HG02884 (cell line): ENCODE data around the gene RHOT1.
"Not testable (repeated sequence)": the region's sequence is repeated elsewhere in the genome, so short reads cannot be mapped to it uniquely, and the experiment has no call there.

Source experiments
- ATAC-seq: cut with Tn5 transposase; IDR thresholded peaks from one replicate; pipeline ENCODE4 v1.9.1; 2021; ENCODE audit warnings: mild to moderate bottlenecking, moderate library complexity; ENCODE audit not compliant: unreplicated experiment

Gene RHOT1

DNA sequence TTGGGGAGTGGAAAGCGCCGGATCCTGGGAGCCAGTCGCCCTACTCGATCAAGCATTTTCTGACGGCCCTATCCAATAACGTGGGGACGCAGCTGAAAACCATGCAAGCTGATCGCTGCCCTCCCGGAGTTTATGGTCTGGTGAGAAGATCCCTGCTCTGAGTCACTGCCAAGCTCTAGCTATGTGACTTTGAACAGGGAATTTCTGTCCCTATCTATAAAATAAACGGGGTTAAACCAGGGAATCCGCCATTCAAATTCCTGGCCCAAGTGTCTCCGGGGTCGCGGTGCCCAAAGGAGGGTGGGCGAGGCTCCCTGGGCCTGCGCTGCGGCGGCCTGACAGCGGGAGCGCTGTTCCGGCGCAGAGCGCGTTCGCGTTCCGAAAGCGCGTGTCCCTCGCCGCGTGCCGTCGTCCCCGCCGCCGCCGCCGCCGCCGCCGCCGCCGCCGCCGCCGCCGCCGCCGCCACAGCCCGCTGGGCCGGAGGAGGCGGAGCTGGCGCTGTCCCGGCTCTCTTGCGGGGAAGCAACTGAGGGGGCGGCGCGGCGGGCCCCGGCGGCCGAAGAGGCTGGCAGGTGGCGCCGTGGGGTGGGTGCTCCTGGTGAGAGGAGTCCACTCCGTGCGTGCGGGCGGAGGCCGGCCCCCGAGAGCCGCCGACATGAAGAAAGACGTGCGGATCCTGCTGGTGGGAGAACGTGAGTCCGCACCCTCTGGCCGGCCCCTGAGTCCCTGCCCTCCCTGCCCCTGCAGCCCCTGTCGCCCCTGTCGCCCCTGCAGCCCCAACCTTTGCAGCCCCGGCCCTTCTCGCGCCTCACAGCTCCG lies at the start of gene RHOT1:
Gene RHOT1 (plus strand): TSS at position 465 of the 819 bp plus-strand sequence. CDS start 191 bp downstream, at position 656.
- peak; percentile 57 for ATAC-seq

GRCh38 chr17:32099686-32100085 lies 42.6 kb upstream of the RHOT1 start:
- ATAC-seq, result no peak

DNA sequence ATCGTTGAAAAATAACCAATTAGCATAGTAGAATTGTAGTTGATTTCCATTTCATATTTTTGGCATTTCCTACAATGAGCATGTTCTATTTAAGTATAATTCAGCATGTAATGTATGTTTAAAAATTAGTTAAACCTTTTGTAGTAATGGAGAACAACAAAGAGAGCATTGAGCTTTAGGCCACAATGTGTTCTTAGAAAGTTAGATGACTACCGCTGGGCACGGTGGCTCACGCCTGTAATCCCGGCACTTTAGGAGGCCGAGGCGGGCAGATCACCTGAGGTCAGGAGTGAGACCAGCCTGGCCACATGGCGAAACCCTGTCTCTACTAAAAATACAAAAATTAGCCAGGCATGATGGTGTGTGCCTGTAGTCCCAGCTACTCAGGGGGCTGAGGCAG lies 42.0 kb upstream of the RHOT1 start:
- ATAC-seq, result not testable (repeated sequence)

- no peak for ATAC-seq
Measured at GRCh38 chr17:32100971-32101631, 41.2 kb upstream of the RHOT1 start.

GRCh38 chr17:32102172-32102571 lies 40.1 kb upstream of the RHOT1 start:
- ATAC-seq, result no peak

GRCh38 chr17:32102646-32103186 lies 39.6 kb upstream of the RHOT1 start:
- ATAC-seq, result no peak

GRCh38 chr17:32103476-32104113 lies 38.7 kb upstream of the RHOT1 start:
- no peak for ATAC-seq

DNA sequence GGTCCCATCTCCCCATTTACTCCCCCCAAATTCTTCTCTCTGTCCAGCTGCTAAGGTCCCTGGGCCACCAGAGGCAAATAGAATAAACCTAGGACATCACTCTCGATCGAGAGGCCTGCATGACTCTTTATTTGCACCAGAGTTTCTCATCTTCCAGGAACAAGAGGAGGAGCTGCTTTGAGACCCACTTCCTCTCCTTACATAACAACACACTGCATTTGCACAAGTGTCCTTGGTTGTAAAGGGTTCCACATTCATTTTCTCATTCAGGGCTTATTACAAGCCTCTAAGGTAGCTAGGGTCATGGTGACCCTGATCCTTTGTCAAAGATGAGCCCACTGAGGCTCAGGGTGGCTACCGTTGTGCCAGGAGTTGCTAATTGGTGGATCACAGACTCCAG lies 38.1 kb upstream of the RHOT1 start:
- ATAC-seq, result no peak

GRCh38 chr17:32106471-32106981 lies 35.8 kb upstream of the RHOT1 start:
- ATAC-seq, result not testable (repeated sequence)

- ATAC-seq, result not testable (repeated sequence)
Measured at GRCh38 chr17:32107194-32107593, 35.1 kb upstream of the RHOT1 start.

GRCh38 chr17:32110596-32110995 lies 31.7 kb upstream of the RHOT1 start:
- no peak for ATAC-seq

GRCh38 chr17:32111141-32111771 lies 31.0 kb upstream of the RHOT1 start:
- ATAC-seq, result no peak

- no peak for ATAC-seq
Measured at GRCh38 chr17:32112416-32112815, 29.9 kb upstream of the RHOT1 start.

GRCh38 chr17:32114536-32114935 lies 27.8 kb upstream of the RHOT1 start:
- no peak for ATAC-seq

DNA sequence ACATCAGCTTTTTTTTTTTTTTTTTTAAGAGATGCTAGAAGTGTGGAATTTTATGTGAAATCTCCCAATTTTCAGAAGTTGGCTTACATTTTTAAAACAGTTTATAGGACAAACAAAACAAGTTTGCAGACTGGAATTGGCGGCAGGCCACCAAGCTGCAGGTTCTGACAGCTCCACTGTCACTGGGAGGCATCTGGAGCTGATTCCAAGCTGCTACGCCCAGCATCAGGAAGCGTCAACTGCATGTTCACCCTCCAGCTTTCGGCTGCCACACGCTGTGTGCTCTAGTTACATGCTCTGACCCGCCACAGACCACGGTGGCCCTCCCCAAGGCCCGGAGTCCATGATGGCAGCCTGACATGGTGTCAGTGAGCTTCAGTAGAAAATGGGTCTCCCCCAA lies 26.8 kb upstream of the RHOT1 start:
- ATAC-seq, result not testable (repeated sequence)

DNA sequence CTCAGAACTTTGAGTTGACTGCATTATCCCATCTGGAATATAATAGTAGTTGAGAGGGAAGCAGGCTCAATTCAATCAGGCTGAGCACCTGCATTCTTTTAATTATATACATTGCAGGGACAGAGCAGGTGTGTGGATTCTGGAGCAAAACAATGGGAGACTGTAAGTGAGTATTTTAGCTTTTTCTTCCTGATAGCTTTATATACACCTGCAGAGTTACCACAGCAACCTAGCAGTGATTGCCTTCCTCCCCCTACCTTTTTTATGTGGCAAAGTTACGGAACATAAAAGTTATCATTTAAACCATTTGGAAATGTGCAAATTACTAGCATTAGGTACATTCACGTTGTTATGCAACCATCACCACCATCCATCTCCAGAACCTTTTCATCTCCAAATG lies 25.4 kb upstream of the RHOT1 start:
- no peak for ATAC-seq

GRCh38 chr17:32117399-32117798 lies 24.9 kb upstream of the RHOT1 start:
- no peak for ATAC-seq

- ATAC-seq, result not testable (repeated sequence)
Measured at GRCh38 chr17:32118088-32118487, 24.2 kb upstream of the RHOT1 start.

DNA sequence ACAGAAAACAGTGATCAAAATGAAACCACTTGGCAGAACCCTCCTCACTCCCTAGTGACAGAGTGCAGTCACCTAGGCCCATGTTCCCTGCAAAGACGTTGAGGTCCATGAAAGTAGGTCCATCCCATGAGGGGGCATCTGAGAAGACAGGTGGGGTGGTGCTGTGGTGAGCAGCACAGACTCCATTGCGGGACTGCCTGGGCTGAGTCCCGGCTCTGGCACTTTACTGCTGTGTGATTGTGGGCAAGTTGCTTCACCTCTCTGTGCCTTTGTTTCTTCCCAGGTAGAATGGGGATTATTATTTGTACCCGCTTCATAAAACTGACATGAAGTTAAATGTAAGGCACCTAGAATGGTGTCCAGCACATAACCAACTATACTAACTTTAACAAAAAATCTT lies 23.5 kb upstream of the RHOT1 start:
- no peak for ATAC-seq

DNA sequence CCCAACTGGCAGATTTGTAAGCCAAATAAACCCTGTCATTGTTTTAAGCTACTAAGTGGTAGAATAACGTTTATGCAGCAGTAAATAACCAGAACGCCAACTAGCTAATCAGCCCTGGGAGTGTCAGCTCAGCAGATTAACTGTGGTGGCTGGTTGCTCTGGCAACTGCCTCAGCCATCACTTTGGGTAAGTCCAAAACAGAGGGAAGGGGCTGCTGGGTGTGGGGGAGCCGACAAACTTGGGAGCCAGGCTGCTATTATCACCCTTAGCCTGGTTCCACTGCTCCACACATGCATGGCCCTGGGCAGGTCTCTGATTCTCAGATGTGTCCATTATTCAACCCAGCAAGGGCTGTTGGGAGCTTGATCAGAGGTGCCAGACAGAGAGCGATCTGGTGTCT lies 22.2 kb upstream of the RHOT1 start:
- ATAC-seq, result no peak

DNA sequence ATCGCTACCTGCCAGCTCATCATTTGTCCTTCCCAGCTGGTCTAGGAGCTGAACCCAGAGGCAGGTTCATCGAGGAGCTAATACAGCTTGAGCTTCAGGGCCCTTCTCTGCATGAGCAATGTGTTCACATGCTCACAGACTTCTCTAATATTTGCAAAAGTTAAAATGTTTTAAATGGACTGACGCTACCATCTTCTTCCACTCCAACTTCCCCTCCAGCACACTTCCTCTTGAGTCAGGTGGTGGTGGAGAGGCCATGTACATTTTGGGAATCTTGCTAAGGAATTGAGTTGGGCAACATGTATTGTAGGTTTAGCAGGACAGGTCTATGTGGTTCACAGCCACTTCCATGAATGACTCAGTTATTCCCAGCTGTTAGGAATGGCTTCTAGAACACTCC lies 21.6 kb upstream of the RHOT1 start:
- ATAC-seq, result no peak
